ENCODE data around the gene RPL37A.

The RPL37A gene

GRCh38 chr2:216480221-216480620 is 18.4 kb upstream of the RPL37A start:
- no peak overlapping the region for H3K4me3 ChIP-seq (ENCODE audit: insufficient read depth, low read length, poor library complexity, severe bottlenecking)
- no peaks in the 10 kb centered on the region for H3K27me3 ChIP-seq (ENCODE audit: low read length)
- H3K79me2 ChIP-seq (ENCODE audit: insufficient read depth, low read length): no peaks in the 10 kb centered on the region
- H3K27ac ChIP-seq (ENCODE audit: low read depth, low read length): no peak overlapping the region
- H3F3A ChIP-seq (ENCODE audit: insufficient read depth): no peaks in the 10 kb centered on the region
- TF ChIP-seq EZH2phosphoT487 (conservative IDR thresholded peaks at IDR 0.05; ENCODE audit: low read length): no peak
- TF ChIP-seq, protein P1, sequence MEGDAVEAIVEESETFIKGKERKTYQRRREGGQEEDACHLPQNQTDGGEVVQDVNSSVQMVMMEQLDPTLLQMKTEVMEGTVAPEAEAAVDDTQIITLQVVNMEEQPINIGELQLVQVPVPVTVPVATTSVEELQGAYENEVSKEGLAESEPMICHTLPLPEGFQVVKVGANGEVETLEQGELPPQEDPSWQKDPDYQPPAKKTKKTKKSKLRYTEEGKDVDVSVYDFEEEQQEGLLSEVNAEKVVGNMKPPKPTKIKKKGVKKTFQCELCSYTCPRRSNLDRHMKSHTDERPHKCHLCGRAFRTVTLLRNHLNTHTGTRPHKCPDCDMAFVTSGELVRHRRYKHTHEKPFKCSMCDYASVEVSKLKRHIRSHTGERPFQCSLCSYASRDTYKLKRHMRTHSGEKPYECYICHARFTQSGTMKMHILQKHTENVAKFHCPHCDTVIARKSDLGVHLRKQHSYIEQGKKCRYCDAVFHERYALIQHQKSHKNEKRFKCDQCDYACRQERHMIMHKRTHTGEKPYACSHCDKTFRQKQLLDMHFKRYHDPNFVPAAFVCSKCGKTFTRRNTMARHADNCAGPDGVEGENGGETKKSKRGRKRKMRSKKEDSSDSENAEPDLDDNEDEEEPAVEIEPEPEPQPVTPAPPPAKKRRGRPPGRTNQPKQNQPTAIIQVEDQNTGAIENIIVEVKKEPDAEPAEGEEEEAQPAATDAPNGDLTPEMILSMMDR (IDR thresholded peaks at IDR 0.05; ENCODE audit: insufficient read depth, low read length, poor library complexity, severe bottlenecking): no peak
- no peak overlapping the region for H2AFZ ChIP-seq (ENCODE audit: low read depth, low read length, severe bottlenecking)
- no peaks in the 10 kb centered on the region for H3K9me3 ChIP-seq (ENCODE audit: insufficient read depth, low read length)
- no peak overlapping the region for H3K4me2 ChIP-seq (ENCODE audit: low read depth, low read length, poor library complexity, severe bottlenecking)
- no peaks in the 10 kb centered on the region for H3K36me3 ChIP-seq (ENCODE audit: low read length)
- H3K9ac ChIP-seq (ENCODE audit: low read length): no peak overlapping the region
- H4K20me1 ChIP-seq (ENCODE audit: low read depth, low read length): no peaks in the 10 kb centered on the region
- H3K9me2 ChIP-seq (replicated peaks; ENCODE audit: insufficient read depth, low read length): no peaks in the 10 kb centered on the region

- H3K79me2 ChIP-seq (ENCODE audit: insufficient read depth, low read length): no peaks in the 10 kb centered on the region
- H3K4me2 ChIP-seq (ENCODE audit: low read depth, low read length, poor library complexity, severe bottlenecking): no peak overlapping the region
- TF ChIP-seq, protein P1 (IDR thresholded peaks at IDR 0.05; ENCODE audit: insufficient read depth, low read length, poor library complexity, severe bottlenecking): no peak
- no peak for TF ChIP-seq EZH2phosphoT487 (conservative IDR thresholded peaks at IDR 0.05; ENCODE audit: low read length)
- H3K27ac ChIP-seq (ENCODE audit: low read depth, low read length): no peak overlapping the region
- no peaks in the 10 kb centered on the region for H4K20me1 ChIP-seq (ENCODE audit: low read depth, low read length)
- no peak overlapping the region for H2AFZ ChIP-seq (ENCODE audit: low read depth, low read length, severe bottlenecking)
- no peaks in the 10 kb centered on the region for H3K9me2 ChIP-seq (replicated peaks; ENCODE audit: insufficient read depth, low read length)
- H3K27me3 ChIP-seq (ENCODE audit: low read length): no peaks in the 10 kb centered on the region
- H3K4me3 ChIP-seq (ENCODE audit: insufficient read depth, low read length, poor library complexity, severe bottlenecking): no peak overlapping the region
- H3K9ac ChIP-seq (ENCODE audit: low read length): no peak overlapping the region
- H3K9me3 ChIP-seq (ENCODE audit: insufficient read depth, low read length): no peaks in the 10 kb centered on the region
- H3K36me3 ChIP-seq (ENCODE audit: low read length): no peaks in the 10 kb centered on the region
- H3F3A ChIP-seq (ENCODE audit: insufficient read depth): no peaks in the 10 kb centered on the region
Observed at GRCh38 chr2:216482640-216483039, 16.0 kb upstream of the RPL37A start.

GRCh38 chr2:216485237-216485636 is 13.4 kb upstream of the RPL37A start:
- H3K9ac ChIP-seq (ENCODE audit: low read length): no peak overlapping the region
- TF ChIP-seq, protein P1 (IDR thresholded peaks at IDR 0.05; ENCODE audit: insufficient read depth, low read length, poor library complexity, severe bottlenecking): no peak
- TF ChIP-seq EZH2phosphoT487 (conservative IDR thresholded peaks at IDR 0.05; ENCODE audit: low read length): no peak
- no peaks in the 10 kb centered on the region for H3K9me2 ChIP-seq (replicated peaks; ENCODE audit: insufficient read depth, low read length)
- H3K79me2 ChIP-seq (ENCODE audit: insufficient read depth, low read length): no peaks in the 10 kb centered on the region
- no peaks in the 10 kb centered on the region for H3F3A ChIP-seq (ENCODE audit: insufficient read depth)
- no peak overlapping the region for H3K4me2 ChIP-seq (ENCODE audit: low read depth, low read length, poor library complexity, severe bottlenecking)
- H3K4me3 ChIP-seq (ENCODE audit: insufficient read depth, low read length, poor library complexity, severe bottlenecking): no peak overlapping the region
- no peak overlapping the region for H3K27ac ChIP-seq (ENCODE audit: low read depth, low read length)
- H4K20me1 ChIP-seq (ENCODE audit: low read depth, low read length): no peaks in the 10 kb centered on the region
- H3K27me3 ChIP-seq (ENCODE audit: low read length): no peaks in the 10 kb centered on the region
- H3K9me3 ChIP-seq (ENCODE audit: insufficient read depth, low read length): no peaks in the 10 kb centered on the region
- no peak overlapping the region for H2AFZ ChIP-seq (ENCODE audit: low read depth, low read length, severe bottlenecking)
- H3K36me3 ChIP-seq (ENCODE audit: low read length): no peaks in the 10 kb centered on the region
